Glomerular visceral epithelial cell (primary cell): ENCODE results near the gene PPP6R2.

Experiments
- DNase-seq: peaks from one replicate; pipeline ENCODE4 v3.0.0-alpha.2; 2016; ENCODE audit errors: extremely low spot score

PPP6R2 gene, protein sequence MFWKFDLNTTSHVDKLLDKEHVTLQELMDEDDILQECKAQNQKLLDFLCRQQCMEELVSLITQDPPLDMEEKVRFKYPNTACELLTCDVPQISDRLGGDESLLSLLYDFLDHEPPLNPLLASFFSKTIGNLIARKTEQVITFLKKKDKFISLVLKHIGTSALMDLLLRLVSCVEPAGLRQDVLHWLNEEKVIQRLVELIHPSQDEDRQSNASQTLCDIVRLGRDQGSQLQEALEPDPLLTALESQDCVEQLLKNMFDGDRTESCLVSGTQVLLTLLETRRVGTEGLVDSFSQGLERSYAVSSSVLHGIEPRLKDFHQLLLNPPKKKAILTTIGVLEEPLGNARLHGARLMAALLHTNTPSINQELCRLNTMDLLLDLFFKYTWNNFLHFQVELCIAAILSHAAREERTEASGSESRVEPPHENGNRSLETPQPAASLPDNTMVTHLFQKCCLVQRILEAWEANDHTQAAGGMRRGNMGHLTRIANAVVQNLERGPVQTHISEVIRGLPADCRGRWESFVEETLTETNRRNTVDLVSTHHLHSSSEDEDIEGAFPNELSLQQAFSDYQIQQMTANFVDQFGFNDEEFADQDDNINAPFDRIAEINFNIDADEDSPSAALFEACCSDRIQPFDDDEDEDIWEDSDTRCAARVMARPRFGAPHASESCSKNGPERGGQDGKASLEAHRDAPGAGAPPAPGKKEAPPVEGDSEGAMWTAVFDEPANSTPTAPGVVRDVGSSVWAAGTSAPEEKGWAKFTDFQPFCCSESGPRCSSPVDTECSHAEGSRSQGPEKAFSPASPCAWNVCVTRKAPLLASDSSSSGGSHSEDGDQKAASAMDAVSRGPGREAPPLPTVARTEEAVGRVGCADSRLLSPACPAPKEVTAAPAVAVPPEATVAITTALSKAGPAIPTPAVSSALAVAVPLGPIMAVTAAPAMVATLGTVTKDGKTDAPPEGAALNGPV

DNA sequence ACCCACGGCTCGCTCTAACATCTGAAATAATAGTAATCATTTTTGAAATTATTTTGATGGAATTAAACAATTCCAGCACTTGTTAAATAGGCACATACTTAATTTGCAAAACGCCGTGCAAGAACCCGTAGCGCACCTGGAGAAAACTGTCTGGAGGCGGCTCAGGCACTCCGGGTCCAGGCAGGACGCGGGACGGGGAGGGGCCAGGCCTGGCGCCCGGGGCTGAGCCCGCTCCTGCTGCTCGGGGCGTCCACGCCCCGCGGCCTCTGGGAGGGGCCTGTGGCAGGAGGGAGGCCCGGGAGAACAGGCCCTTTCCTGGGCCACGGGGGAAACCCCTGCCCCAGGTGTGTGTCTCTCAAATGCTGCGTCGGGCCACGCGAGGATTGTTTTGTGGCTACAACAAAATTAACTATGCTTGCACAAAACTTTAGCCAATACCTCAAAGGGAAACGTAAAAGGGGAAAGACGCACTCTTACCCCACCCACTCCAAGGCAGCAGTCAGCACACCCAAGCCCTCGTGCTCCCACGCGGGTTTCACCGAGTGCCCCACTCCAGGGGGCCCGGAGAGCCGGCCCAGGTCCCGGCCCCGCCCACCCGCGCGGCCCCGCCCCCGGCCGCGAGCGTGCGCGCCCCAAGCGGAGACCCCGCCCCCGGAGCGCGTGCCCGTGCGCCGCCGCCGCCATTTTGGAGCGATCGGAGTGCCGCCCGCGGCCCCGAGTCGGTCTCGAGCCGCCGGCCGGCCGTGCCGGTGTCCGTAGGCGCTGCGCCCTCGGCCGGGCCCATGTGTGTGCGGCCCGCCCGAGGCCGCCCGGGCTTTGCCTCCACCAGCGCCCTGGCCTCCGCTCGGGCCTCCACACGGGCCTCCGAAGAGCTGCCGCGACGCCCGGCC is at the start of gene PPP6R2:
Gene PPP6R2 (plus strand): TSS at position 677 of the 890 bp plus-strand sequence. CDS start 50,582 bp downstream, outside the sequence.
- DNase-seq = peak; percentile 77

DNA sequence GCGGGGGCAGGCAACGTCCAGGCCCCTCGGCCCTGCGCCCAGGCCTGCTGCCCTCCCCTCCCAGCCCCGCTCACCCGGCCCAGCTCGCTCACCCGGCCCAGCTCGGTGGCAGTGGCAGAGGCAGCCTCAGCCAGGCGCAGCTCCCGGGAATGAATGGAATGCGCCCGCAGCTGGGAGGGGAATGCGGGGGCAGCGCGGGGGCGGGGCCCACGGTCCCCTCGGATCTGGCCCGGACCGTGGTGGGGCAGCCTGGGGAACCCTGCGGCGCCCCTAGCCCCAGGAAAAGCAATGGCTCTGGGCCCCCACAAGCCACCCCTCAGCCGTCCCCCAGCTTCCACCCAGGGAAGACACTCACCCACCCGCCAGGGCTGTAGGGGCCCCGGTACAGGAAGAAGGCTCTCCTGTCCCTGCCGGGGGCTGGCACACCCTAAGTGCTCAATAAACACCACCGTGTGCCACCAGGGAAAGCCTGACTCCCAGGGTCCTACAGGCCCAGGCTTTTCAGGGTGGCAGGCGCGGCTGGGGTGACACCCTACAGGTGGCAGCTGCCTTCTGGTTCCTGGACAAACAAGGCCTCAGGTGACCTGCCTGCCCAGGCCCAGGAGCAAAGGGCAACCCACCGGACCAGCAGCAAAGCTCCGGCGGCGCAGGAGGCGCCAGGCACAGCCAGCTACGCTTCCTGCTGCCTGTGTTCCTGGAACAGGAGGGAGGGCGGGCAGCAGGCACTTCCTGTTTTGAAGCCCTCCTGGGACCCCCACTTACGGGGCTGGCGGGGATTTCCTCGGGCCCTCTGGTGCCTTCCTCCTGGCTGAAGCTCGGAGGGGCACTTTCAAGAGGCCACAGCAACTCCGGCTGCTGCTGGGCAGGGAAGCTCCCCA is 49.4 kb upstream of the PPP6R2 start:
- peak; percentile 86 for DNase-seq

- DNase-seq = no peak
Observed at GRCh38 chr22:50294319-50294656, 48.8 kb upstream of the PPP6R2 start.

GRCh38 chr22:50296658-50297490 is 46.3 kb upstream of the PPP6R2 start:
- DNase-seq = no peak

DNA sequence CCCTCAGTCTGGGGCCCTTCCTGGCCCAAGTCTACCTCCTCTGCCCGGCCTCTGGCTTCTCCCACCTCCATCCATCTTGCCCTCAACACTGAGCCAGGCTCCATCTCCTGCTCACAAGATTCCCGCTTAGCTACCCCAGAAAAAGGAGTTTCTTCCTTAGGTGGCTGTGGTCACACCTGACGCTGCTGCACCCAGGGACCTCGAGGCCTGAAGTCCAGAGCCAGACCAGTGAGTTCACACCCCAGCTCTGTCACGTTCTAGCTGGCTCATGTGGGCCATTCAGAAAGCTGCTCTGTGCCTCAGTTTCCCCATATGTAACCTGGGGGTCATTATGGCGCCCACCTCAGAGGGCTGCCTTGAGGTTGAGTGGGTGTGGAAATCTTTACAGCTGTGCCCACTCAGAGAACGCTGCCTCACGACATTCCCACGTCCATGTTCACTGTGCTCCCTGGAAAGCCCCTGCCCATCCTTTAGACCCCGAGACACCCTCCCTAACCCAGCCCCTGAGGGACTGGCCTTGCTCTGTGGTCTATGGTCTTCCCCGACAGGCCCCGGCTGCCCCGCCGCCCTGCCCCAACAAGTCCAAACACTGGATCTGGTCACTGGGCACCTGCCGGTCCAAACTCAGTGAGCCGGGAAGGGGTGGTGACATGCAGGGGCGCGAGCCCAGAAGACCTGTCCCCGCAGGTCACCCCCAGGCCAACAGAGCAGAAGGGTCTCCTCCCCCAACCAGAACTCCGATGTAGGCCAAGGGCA is 45.4 kb upstream of the PPP6R2 start:
- no peak for DNase-seq

- DNase-seq = no peak
Observed at GRCh38 chr22:50298266-50298637, 44.9 kb upstream of the PPP6R2 start.

DNA sequence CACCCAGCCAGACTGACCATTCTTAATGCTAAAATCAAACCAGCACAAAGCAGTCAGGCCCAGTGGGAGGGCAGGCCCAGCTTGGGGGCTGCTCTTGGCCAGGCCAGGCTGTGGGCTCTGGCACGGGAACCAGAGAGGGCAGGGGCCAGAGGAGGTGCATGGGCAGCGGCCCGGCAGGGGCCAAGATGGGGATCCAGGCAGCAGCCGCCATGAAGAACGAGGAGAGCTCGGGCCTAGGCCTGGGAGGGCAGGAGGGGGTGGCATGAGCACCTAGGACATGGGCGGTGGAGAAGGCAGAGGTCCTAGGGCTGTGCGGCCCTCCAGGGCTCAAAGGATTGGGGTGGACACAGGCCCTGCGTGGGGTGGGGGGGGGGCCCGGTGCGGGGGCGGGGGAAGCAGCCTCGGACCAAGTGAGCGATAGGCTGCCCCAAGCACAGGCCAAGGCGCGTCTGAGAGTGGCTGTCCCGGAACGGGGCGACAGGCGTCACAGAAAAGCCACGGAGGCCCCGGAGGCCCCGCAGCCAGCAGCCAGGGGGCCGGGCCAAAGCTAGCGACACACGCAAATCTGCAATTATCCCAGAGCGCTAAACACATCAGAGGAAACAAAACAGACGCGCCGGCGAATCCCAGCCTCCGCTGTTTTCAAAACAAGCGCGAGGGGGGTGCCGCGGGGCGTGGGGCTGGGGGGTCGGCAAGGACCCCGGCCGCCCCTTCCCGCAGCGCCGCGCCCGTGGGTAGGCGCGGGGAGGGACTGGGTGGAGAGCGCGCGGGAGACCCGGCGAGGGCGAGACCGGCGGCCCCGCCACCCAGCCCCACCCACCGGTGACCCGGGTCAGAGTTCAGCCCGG is 44.0 kb upstream of the PPP6R2 start:
- no peak for DNase-seq

DNA sequence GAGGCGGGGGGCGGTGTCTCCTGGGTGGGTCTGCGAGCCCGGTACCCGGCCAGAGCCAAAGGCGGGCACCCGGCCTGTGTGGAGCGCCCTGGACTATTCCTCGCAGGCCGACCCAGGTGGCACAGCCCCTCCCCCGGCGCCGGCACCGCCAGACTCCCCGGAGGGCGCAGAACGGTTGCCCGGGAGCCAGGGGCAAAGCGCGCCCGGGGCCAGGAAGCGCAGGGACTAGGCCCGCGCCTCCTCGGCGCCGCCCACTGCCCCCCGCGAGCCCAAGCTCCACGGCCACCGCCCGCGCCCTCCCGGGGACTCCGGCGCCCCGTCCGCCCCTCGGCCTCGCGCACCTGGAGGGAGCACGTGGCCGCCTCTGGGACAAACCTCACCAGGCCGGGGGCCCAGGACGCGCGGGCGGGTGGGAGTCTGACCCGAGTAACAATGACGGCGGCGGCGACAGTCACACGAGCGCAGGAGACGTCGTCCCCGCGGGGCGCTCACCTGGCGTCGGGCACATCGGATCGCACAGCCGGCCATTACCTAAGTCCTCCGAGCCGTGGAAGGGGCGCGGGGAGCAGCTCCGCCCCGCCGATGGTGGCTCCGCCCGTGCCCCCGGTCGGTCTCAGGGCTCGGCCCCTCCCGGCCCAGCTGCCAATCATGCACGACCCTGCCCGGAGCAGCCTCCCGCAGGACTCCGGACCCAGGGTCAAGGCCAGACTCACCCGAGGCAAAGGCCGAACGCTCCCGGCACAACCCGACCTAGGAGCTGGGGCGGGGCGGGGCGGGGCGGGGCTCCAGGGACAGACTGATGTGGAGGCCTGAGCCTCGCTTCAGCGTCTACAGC is 43.1 kb upstream of the PPP6R2 start:
- no peak for DNase-seq

GRCh38 chr22:50300620-50301257 is 42.4 kb upstream of the PPP6R2 start:
- DNase-seq = no peak

DNA sequence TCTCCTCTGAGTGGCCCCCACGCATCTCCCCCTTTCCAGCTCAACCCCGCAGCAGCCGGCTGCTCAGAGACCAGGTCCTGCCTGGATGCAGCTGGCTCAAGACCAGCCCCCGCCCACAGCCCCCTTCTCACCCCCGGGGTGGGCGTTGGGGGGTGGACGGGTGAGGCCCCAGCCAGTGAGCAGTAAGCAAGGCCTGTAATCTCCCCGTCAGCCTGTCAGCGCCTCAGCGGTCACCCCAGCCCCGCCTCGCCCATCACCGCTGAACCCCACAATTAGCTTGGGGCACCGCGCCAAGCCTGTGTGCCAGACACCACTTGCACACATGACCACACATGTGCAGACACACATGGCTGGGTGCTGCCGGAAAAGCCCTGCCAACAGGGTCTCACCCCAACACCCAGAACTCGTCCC is 41.5 kb upstream of the PPP6R2 start:
- no peak for DNase-seq

- peak; percentile 78 for DNase-seq
Observed at GRCh38 chr22:50302041-50302541, 41.0 kb upstream of the PPP6R2 start.

GRCh38 chr22:50302564-50302963 is 40.6 kb upstream of the PPP6R2 start:
- no peak for DNase-seq

GRCh38 chr22:50303515-50303847 is 39.6 kb upstream of the PPP6R2 start:
- no peak for DNase-seq

DNA sequence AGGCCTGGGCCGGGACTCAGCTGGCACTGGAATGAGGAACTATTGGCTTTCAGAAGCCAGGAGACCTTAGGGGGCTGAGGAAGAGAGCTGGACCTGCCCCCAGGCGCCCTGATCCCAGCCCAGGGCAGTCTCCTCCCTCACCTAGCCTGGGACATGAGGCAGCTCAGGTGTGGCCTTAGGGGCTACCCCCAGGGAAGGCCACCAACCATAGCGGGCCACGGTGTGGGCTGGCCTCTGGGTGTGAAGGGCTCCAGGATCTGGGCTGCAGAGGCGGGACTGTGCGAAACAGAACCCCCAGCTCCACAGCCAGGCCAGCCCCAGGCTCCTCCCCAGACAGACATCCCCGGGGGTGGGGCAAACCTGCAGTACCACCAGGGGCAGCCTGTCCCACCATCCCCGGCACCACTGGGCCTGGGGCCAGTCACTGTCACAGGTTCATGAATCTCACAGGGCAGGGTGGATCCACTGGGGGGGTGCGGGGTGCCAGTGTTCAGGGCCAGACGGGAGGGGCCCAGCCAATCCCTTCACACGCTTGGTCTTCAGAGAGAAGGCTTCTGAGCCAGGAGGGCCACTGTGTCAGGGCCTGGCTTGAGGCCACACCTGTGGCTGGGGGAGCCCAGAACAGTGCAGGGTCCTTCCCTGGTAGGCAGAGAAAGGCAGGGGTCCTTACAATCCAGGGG is 39.1 kb upstream of the PPP6R2 start:
- DNase-seq = peak; percentile 60

- DNase-seq = peak; percentile 61
Observed at GRCh38 chr22:50304528-50305392, 38.4 kb upstream of the PPP6R2 start.
